Activated CD8-positive, alpha-beta memory T cell treated with anti-CD3 and anti-CD28 coated beads for 36 hours (primary cell): ENCODE measurements around the gene ENPP4. TPM values are rescaled to one million over a fixed set of nuclear protein-coding genes. Genes with fewer than 3 reads are reported as not detected.

Experiments used
- CTCF ChIA-PET: fragments of 350-600 bp; sonication (Branson Sonifier 250); formaldehyde crosslinking; loops from one replicate; lab custom pipeline; 2021; ENCODE audit warnings: antibody characterized with exemption; lab: Charles Lee
- POLR2A ChIA-PET: fragments of 350-600 bp; sonication (Branson Sonifier 250); formaldehyde crosslinking; loops from one replicate; lab custom pipeline; 2021; ENCODE audit warnings: antibody characterized with exemption; lab: Charles Lee
- total RNA-seq, 2 experiments: library from RNA; stranded (reverse); gene quantifications; one replicate each; pipeline ENCODE4 v1.2.3, GENCODE V29; 2021

Gene ENPP4
- total RNA-seq, 2 experiments from 2014 or later, result 11.6 to 12.6 TPM

GRCh38 chr6:46186583-46186982 is 56.8 kb downstream of the ENPP4 start:
- CTCF ChIA-PET, result interaction anchor here (1.8 kb wide), 1 partner anchor 96 kb away, joined by 5 read pairs; no protein-coding TSS in a partner anchor
- POLR2A ChIA-PET, result no interaction called here

- ChIA-PET CTCF (no interaction called here), POLR2A (no interaction called here)
These were observed 59.9 kb downstream of the ENPP4 start for GRCh38 chr6:46189726-46190125.

- ChIA-PET CTCF (no interaction called here), POLR2A (no interaction called here)
These were observed 61.1 kb downstream of the ENPP4 start for GRCh38 chr6:46190889-46191288.

GRCh38 chr6:46191961-46192360 is 62.2 kb downstream of the ENPP4 start:
- ChIA-PET CTCF (no interaction called here), POLR2A (no interaction called here)

Other genes with a start within 250 kb of the ENPP4 start
- 1 to 10 TPM; 6.5 to 6.6 TPM for gene CLIC5, start 114.1 kb upstream of the ENPP4 start, total RNA-seq
- gene ENPP5, start 41.0 kb downstream of the ENPP4 start, total RNA-seq, result under 1 TPM; 0.19 to 0.21 TPM